ENCODE measurements around the gene TP73.

Gene TP73

DNA sequence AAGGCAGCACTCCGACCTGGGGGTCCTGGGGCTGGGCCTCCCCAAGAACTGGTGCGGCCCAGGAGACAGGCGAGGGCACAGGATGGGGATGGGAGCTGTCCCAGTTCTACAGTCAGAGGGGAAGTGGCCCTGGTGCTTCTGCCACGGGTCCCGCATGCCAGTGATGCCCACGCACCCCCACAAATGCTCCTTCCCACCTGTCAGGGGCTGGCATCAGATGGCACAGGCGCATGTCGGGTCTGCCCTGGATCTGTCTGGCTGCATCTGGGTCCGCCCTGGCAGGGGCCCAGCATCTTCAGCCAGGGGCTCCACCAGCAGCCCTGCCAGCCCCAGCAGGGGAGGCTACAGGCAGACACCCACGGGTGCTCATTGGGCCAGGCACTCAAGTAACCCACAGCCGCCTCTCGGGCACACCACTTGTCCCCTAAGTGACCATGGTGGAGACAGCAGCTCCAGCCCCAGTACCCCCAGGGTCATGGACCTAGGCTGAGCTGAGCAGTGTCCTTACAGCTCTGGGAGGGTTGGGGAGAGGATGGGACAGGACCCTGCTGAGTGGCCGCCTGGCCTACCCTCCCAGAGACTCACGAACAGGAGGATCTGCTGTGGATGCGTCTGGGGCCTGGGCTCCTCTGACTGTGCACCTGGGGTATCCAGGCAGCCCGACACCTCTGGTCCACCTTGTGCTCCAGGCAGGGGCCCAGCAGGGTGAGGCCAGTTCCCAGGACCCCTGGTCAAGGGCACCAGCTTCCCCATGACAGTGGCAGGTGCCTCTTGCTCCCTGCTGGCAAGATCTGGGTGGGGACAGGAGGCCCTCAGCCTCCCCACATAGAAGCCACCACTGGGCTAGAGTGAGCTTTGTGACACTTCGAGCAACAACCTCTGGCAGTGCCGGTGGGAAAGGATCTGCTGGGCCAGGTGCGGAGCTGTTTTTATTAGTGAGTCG is 125.6 kb downstream of the TP73 start:
- Histone ChIP-seq H3K27me3 (replicated peaks in 2 of 5; ENCODE audit: control insufficient read depth in 4 of 5, insufficient read depth in 5 of 5, low read length in 4 of 5) (no peaks in the 10 kb centered on the region), H3K4me3 (ENCODE audit: control insufficient read depth in 1 of 7, extremely low read depth in 1 of 7, insufficient read depth in 4 of 7, low read depth in 2 of 7, low read length in 6 of 7) (no peak overlapping the region), H3K27ac (ENCODE audit: insufficient read depth in 1 of 2, low read depth in 1 of 2, low read length in 2 of 2, poor library complexity in 1 of 2, severe bottlenecking in 2 of 2) (no peak overlapping the region), H3K4me1 (ENCODE audit: control extremely low read depth in 1 of 4, control insufficient read depth in 4 of 4, insufficient read depth in 4 of 4, low read length in 3 of 4) (peaks cover 0 to 32% (median 27%) of the 10 kb centered on the region in 4 experiments), H3K36me3 (ENCODE audit: control insufficient read depth in 4 of 4, insufficient read depth in 4 of 4, low read length in 3 of 4) (peaks cover 0 to 49% (median 37%) of the 10 kb centered on the region in 4 experiments), H3K9me3 (ENCODE audit: control extremely low read depth in 1 of 5, control insufficient read depth in 4 of 5, insufficient read depth in 2 of 5, low read depth in 1 of 5, low read length in 4 of 5) (no peaks in the 10 kb centered on the region)
- CTCF ChIA-PET, result interaction anchor here (0.9 to 4.2 kb wide), 3 partner anchors 17 to 50 kb away, joined by 3 to 18 read pairs (median 3); partner anchors contain the start of gene LRRC47
- 92% methylated on average over 16 of the region's 20 CpGs for WGBS (ENCODE audit: insufficient coverage)
- POLR2A ChIA-PET, result interaction anchor here (0.5 kb wide), 1 partner anchor 1170 kb away, joined by 3 read pairs; no protein-coding TSS in a partner anchor
- no peak for DNase-seq

DNA sequence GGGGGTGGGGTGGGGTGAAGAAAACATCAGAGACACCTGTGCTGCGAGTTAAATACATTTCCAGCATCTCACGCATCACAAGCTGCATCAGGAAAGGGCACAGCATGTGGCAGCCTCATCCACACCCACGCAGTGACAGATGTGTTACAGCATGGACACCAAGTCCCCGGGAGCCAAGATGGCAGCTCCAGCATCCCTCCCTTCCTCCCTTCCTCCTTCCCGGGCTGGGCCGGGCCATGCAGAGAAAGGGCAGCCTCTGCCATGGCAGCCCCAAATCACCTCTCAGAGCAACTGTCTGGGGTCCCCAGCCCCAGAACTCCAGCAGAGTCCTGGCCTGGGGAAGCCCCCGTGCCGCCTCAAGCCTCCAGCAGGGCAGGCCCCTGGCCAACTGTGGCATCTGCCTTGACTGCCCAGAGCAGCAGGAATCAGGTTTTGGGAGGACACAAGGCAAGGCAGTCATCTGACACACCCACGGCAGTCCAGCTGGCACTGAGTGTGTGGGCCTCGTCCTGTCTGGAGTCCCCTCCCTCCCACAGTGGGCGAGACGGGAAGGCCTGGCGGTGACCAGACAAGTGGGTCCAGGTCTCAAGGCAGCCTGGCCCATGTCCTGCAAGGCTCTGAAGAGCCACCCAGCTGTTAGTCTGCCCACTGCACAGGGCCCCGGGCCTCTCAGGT is 126.4 kb downstream of the TP73 start:
- Histone ChIP-seq H3K4me3 (ENCODE audit: control insufficient read depth in 1 of 7, extremely low read depth in 1 of 7, insufficient read depth in 4 of 7, low read depth in 2 of 7, low read length in 6 of 7) (no peak overlapping the region), H3K9me3 (ENCODE audit: control extremely low read depth in 1 of 5, control insufficient read depth in 4 of 5, insufficient read depth in 2 of 5, low read depth in 1 of 5, low read length in 4 of 5) (no peaks in the 10 kb centered on the region), H3K27me3 (replicated peaks in 2 of 5; ENCODE audit: control insufficient read depth in 4 of 5, insufficient read depth in 5 of 5, low read length in 4 of 5) (no peaks in the 10 kb centered on the region), H3K4me1 (ENCODE audit: control extremely low read depth in 1 of 4, control insufficient read depth in 4 of 4, insufficient read depth in 4 of 4, low read length in 3 of 4) (peaks cover 0 to 26% (median 21%) of the 10 kb centered on the region in 4 experiments), H3K36me3 (ENCODE audit: control insufficient read depth in 4 of 4, insufficient read depth in 4 of 4, low read length in 3 of 4) (peaks cover 0 to 56% (median 42%) of the 10 kb centered on the region in 4 experiments), H3K27ac (ENCODE audit: insufficient read depth in 1 of 2, low read depth in 1 of 2, low read length in 2 of 2, poor library complexity in 1 of 2, severe bottlenecking in 2 of 2) (no peak overlapping the region)
- DNase-seq, result no peak
- 92% methylated on average over 10 of the region's 14 CpGs for WGBS (ENCODE audit: insufficient coverage)
- CTCF ChIA-PET, result interaction anchor here (0.9 to 4.2 kb wide), 3 partner anchors 16 to 51 kb away, joined by 3 to 18 read pairs (median 3); partner anchors contain the start of gene LRRC47
- POLR2A ChIA-PET, result interaction anchor here (0.6 kb wide), 1 partner anchor 913 kb away, joined by 3 read pairs; no protein-coding TSS in a partner anchor

DNA sequence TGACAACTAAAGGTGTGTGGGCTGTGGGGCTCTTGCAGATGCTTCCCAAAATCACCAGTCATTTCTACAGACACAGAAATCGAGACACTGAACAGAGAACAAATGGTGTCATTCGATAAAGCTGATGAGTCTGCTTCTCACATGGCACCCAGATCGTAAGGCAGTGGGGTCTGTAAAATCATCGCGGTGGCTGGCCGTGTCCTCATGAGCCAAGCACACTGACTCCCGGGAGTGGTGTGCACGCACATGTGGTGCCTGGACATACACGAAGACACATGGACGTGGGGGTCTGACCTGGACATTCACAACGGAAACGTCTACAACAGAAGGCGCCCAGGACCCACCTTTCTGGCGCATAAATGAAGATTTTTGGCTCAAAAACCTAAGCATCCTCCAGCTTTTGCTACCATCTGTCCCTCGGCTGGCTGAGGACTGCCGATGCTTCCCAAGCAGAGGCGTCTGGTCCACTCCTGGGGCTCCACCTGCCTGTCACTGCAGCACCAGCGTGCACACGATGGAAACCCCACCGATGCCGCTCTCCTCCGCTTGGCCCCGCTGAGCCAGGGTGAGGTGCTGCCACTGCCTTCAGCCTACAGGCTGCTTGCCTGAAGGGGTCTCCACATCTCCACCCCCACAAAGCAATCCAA is 127.1 kb downstream of the TP73 start:
- ChIA-PET CTCF (interaction anchor here (0.9 to 4.2 kb wide), 2 partner anchors 15 to 52 kb away, joined by 3 to 18 read pairs; partner anchors contain the start of gene LRRC47), POLR2A (interaction anchor here (0.6 kb wide), 1 partner anchor 913 kb away, joined by 3 read pairs; no protein-coding TSS in a partner anchor)
- WGBS (ENCODE audit: insufficient coverage), result 96% methylated on average over 23 of the region's 23 CpGs
- Histone ChIP-seq H3K27me3 (replicated peaks in 2 of 5; ENCODE audit: control insufficient read depth in 4 of 5, insufficient read depth in 5 of 5, low read length in 4 of 5) (no peaks in the 10 kb centered on the region), H3K36me3 (ENCODE audit: control insufficient read depth in 4 of 4, insufficient read depth in 4 of 4, low read length in 3 of 4) (peaks cover 0 to 62% (median 48%) of the 10 kb centered on the region in 4 experiments), H3K4me1 (ENCODE audit: control extremely low read depth in 1 of 4, control insufficient read depth in 4 of 4, insufficient read depth in 4 of 4, low read length in 3 of 4) (peaks cover 0 to 20% (median 16%) of the 10 kb centered on the region in 4 experiments), H3K4me3 (ENCODE audit: control insufficient read depth in 1 of 7, extremely low read depth in 1 of 7, insufficient read depth in 4 of 7, low read depth in 2 of 7, low read length in 6 of 7) (no peak overlapping the region), H3K27ac (ENCODE audit: insufficient read depth in 1 of 2, low read depth in 1 of 2, low read length in 2 of 2, poor library complexity in 1 of 2, severe bottlenecking in 2 of 2) (no peak overlapping the region), H3K9me3 (ENCODE audit: control extremely low read depth in 1 of 5, control insufficient read depth in 4 of 5, insufficient read depth in 2 of 5, low read depth in 1 of 5, low read length in 4 of 5) (no peaks in the 10 kb centered on the region)
- no peak for DNase-seq

DNA sequence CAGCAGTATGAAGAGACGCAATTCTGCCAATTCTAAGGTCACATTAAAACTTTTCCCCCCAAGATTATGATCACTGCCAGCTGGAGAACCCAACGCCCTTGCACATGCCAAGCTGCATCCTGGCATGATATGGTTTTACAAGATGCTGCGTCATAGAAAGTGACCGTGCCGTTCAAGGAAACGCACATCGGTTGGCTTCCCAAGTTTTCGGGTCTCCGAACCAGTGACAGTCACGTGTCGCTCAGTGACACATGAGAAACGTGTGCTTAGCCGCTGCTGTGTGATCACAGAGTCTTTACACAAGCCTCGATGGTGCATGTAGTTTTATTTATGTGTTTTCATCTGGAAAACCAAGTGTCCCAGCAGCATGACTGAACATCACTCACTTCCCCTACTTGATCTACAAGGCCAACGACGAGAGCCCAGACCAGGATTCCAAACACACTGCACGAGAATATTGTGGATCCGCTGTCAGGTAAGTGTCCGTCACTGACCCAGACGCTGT is 127.6 kb downstream of the TP73 start:
- no peaks in the 10 kb centered on the region for H3K27me3 ChIP-seq (replicated peaks in 2 of 5; ENCODE audit: control insufficient read depth in 4 of 5, insufficient read depth in 5 of 5, low read length in 4 of 5)
- ChIA-PET CTCF (no interaction called here), POLR2A (no interaction called here)
- H3K9me3 ChIP-seq (ENCODE audit: control extremely low read depth in 1 of 5, control insufficient read depth in 4 of 5, insufficient read depth in 2 of 5, low read depth in 1 of 5, low read length in 4 of 5), result no peaks in the 10 kb centered on the region
- H3K27ac ChIP-seq (ENCODE audit: insufficient read depth in 1 of 2, low read depth in 1 of 2, low read length in 2 of 2, poor library complexity in 1 of 2, severe bottlenecking in 2 of 2), result no peak overlapping the region
- 96% methylated on average over 19 of the region's 20 CpGs for WGBS (ENCODE audit: insufficient coverage)
- peaks cover 0 to 68% (median 51%) of the 10 kb centered on the region in 4 experiments for H3K36me3 ChIP-seq (ENCODE audit: control insufficient read depth in 4 of 4, insufficient read depth in 4 of 4, low read length in 3 of 4)
- DNase-seq, result no peak
- no peak overlapping the region for H3K4me3 ChIP-seq (ENCODE audit: control insufficient read depth in 1 of 7, extremely low read depth in 1 of 7, insufficient read depth in 4 of 7, low read depth in 2 of 7, low read length in 6 of 7)
- H3K4me1 ChIP-seq (ENCODE audit: control extremely low read depth in 1 of 4, control insufficient read depth in 4 of 4, insufficient read depth in 4 of 4, low read length in 3 of 4), result peaks cover 0 to 14% (median 12%) of the 10 kb centered on the region in 4 experiments

DNA sequence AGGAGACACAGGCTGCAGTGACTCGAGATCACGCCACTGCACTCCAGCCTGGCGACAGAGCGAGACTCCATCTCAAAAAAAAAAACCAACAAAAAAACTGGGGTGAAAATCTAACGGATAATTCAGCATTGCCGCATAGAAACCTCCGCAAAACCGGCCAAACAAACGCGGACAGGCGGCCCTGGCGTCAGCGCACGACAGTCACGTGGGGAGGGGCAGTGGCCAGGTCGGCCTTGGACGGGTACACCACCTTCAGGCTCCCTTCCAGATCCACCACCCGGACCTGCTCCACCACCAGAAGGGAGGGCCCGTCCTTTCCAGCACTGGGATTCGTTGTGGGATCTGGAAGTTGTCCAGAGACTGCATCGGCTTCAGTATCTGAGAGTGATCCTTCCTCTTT is 128.6 kb downstream of the TP73 start:
- Histone ChIP-seq H3K27ac (ENCODE audit: insufficient read depth in 1 of 2, low read depth in 1 of 2, low read length in 2 of 2, poor library complexity in 1 of 2, severe bottlenecking in 2 of 2) (no peak overlapping the region), H3K27me3 (replicated peaks in 2 of 5; ENCODE audit: control insufficient read depth in 4 of 5, insufficient read depth in 5 of 5, low read length in 4 of 5) (no peaks in the 10 kb centered on the region), H3K9me3 (ENCODE audit: control extremely low read depth in 1 of 5, control insufficient read depth in 4 of 5, insufficient read depth in 2 of 5, low read depth in 1 of 5, low read length in 4 of 5) (no peaks in the 10 kb centered on the region), H3K4me3 (ENCODE audit: control insufficient read depth in 1 of 7, extremely low read depth in 1 of 7, insufficient read depth in 4 of 7, low read depth in 2 of 7, low read length in 6 of 7) (no peak overlapping the region), H3K4me1 (ENCODE audit: control extremely low read depth in 1 of 4, control insufficient read depth in 4 of 4, insufficient read depth in 4 of 4, low read length in 3 of 4) (peaks cover 0 to 5% (median 3%) of the 10 kb centered on the region in 4 experiments), H3K36me3 (ENCODE audit: control insufficient read depth in 4 of 4, insufficient read depth in 4 of 4, low read length in 3 of 4) (peaks cover 0 to 73% (median 59%) of the 10 kb centered on the region in 4 experiments)
- ChIA-PET CTCF (no interaction called here), POLR2A (no interaction called here)
- DNase-seq, result no peak
- WGBS (ENCODE audit: insufficient coverage), result 96% methylated on average over 18 of the region's 21 CpGs

DNA sequence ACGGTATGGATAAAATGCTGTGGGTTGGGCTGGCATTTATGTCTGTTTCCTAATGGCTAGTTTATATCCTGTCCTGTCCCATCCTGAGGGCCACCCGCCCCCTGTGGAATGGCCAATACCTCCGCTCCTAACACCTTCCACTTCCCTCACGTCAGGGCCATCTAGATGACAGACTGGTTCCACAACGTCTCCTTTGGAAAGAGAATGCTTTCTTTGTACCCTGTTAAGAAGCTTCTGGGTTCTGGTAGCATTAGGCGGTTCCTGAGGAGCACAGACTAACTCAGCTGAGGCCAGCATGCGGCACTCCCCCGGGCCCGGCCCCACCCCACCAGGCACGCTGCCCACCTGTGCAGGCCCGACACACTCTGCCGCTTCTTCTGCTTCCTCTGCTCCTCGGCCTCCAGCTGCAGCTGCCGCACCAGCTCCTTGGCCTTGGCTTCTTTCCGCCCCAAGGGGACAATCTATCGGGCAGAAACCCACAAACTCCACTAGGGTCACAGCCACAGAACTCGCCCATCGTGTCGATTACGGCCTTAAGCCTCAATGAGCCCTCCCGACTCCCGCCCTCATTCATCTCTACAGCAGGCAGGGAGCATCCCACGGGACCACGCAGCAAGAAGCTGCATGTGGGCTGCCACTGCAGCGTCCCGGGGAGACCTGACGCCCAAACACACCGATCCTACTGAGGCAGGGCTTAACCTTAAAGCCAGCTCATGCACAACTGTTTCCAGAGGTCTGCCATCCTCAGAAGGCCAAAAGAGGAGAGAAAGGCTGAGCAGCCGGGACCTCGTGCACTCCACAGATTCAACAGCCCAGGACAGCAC is 131.5 kb downstream of the TP73 start:
- no peak for DNase-seq
- Histone ChIP-seq H3K9me3 (ENCODE audit: control extremely low read depth in 1 of 5, control insufficient read depth in 4 of 5, insufficient read depth in 2 of 5, low read depth in 1 of 5, low read length in 4 of 5) (no peaks in the 10 kb centered on the region), H3K27me3 (replicated peaks in 2 of 5; ENCODE audit: control insufficient read depth in 4 of 5, insufficient read depth in 5 of 5, low read length in 4 of 5) (no peaks in the 10 kb centered on the region), H3K4me1 (ENCODE audit: control extremely low read depth in 1 of 4, control insufficient read depth in 4 of 4, insufficient read depth in 4 of 4, low read length in 3 of 4) (no peaks in the 10 kb centered on the region), H3K36me3 (ENCODE audit: control insufficient read depth in 4 of 4, insufficient read depth in 4 of 4, low read length in 3 of 4) (peaks cover 0 to 93% (median 78%) of the 10 kb centered on the region in 4 experiments), H3K27ac (ENCODE audit: insufficient read depth in 1 of 2, low read depth in 1 of 2, low read length in 2 of 2, poor library complexity in 1 of 2, severe bottlenecking in 2 of 2) (no peak overlapping the region), H3K4me3 (ENCODE audit: control insufficient read depth in 1 of 7, extremely low read depth in 1 of 7, insufficient read depth in 4 of 7, low read depth in 2 of 7, low read length in 6 of 7) (no peak overlapping the region)
- WGBS (ENCODE audit: insufficient coverage), result 95% methylated on average over 28 of the region's 30 CpGs
- POLR2A ChIA-PET, result no interaction called here
- CTCF ChIA-PET, result interaction anchor here (0.9 to 1.7 kb wide), 2 partner anchors 10 kb away, joined by 3 to 6 read pairs; no protein-coding TSS in a partner anchor

Data from common myeloid progenitor, CD34-positive (primary cell).